BLaER1 treated with 17β-estradiol and CSF1 and Interleukin-3, amounts not matched to agents 10 nM and 100 nM (cell line): Measurements from ENCODE around the gene SLC10A2.
"Not testable (repeated sequence)": the region's sequence is repeated elsewhere in the genome, so short reads cannot be mapped to it uniquely, and the experiment has no call there.

ENCODE experiments used
- H3K27ac ChIP-seq, 11 experiments: shearing (Covaris generic); formaldehyde crosslinking; 2 replicates each; pipeline ENCODE4 v1.8.1; 2022
- H3K27me3 ChIP-seq, 11 experiments: shearing (Covaris generic); formaldehyde crosslinking; 2 replicates each; pipeline ENCODE4 v1.8.1; 2022
- H3K36me3 ChIP-seq, 11 experiments: shearing (Covaris generic); formaldehyde crosslinking; 2 replicates each; pipeline ENCODE4 v1.8.1; 2022
- H3K4me1 ChIP-seq, 10 experiments: shearing (Covaris generic); formaldehyde crosslinking; 2 replicates each; pipeline ENCODE4 v1.8.1; 2022
- H3K4me2 ChIP-seq, 11 experiments: shearing (Covaris generic); formaldehyde crosslinking; 2 replicates each; pipeline ENCODE4 v1.8.1; 2022
- H3K4me3 ChIP-seq, 10 experiments: shearing (Covaris generic); formaldehyde crosslinking; 2 replicates each; pipeline ENCODE4 v1.8.1; 2022
- H3K9ac ChIP-seq, 11 experiments: shearing (Covaris generic); formaldehyde crosslinking; 2 replicates each; pipeline ENCODE4 v1.8.1; 2022
- H3K9me3 ChIP-seq, 11 experiments: shearing (Covaris generic); formaldehyde crosslinking; replicated peaks in 1 of 11; 2 replicates each; pipeline ENCODE4 v1.8.1; 2022
- H4K20me1 ChIP-seq, 11 experiments: shearing (Covaris generic); formaldehyde crosslinking; 2 replicates each; pipeline ENCODE4 v1.8.1; 2022
- Cebpa-rat ChIP-seq, 11 experiments: shearing (Covaris generic); IDR thresholded peaks; 2 replicates each; pipeline ENCODE4 v1.8.1; 2022

SLC10A2 gene

GRCh38 chr13:103098535-103098934 lies 32.3 kb upstream of the SLC10A2 start:
- H3K36me3 ChIP-seq, result no peaks in the 10 kb centered on the region
- H3K9ac ChIP-seq, result no peak overlapping the region
- no peak for TF ChIP-seq Cebpa-rat (IDR thresholded peaks at IDR 0.05)
- H3K27me3 ChIP-seq, result no peaks in the 10 kb centered on the region
- no peak overlapping the region for H3K4me3 ChIP-seq
- H3K27ac ChIP-seq, result no peak overlapping the region
- no peak overlapping the region for H3K4me2 ChIP-seq
- H3K9me3 ChIP-seq, result peaks cover 8 to 14% (median 10%) of the 10 kb centered on the region in 11 experiments
- no peaks in the 10 kb centered on the region for H4K20me1 ChIP-seq
- H3K4me1 ChIP-seq, result peaks cover 0 to 14% (median 4%) of the 10 kb centered on the region in 10 experiments; a peak in 7 of 20 replicates

GRCh38 chr13:103097366-103097928 lies 31.2 kb upstream of the SLC10A2 start:
- Histone ChIP-seq H3K27me3 (no peaks in the 10 kb centered on the region), H3K9ac (no peak overlapping the region), H3K4me3 (no peak overlapping the region), H3K4me1 (peaks cover 0 to 12% (median 4%) of the 10 kb centered on the region in 10 experiments; a peak in 7 of 20 replicates), H3K9me3 (peaks cover 18 to 25% (median 21%) of the 10 kb centered on the region in 11 experiments), H3K4me2 (no peak overlapping the region), H3K36me3 (0 out of 22 replicates have a peak, but pooled peaks cover 0 to 5% (median 0%) of the 10 kb centered on the region in 11 experiments), H3K27ac (no peak overlapping the region), H4K20me1 (no peaks in the 10 kb centered on the region)
- TF ChIP-seq Cebpa-rat (IDR thresholded peaks at IDR 0.05), result no peak

- not testable (repeated sequence) for H3K27me3 ChIP-seq, H3K36me3 ChIP-seq, H3K27ac ChIP-seq, H3K4me1 ChIP-seq, H3K4me2 ChIP-seq, H4K20me1 ChIP-seq, H3K9ac ChIP-seq, H3K4me3 ChIP-seq
- peaks cover 34 to 46% (median 38%) of the 10 kb centered on the region in 11 experiments for H3K9me3 ChIP-seq
Measured at GRCh38 chr13:103093649-103094048, 27.4 kb upstream of the SLC10A2 start.

- Histone ChIP-seq H4K20me1 (no peaks in the 10 kb centered on the region), H3K36me3 (0 out of 22 replicates have a peak, but pooled peaks cover 0 to under 1% (median 0%) of the 10 kb centered on the region in 11 experiments), H3K9me3 (peaks cover 11 to 21% (median 14%) of the 10 kb centered on the region in 11 experiments), H3K4me2 (no peak overlapping the region), H3K9ac (no peak overlapping the region), H3K4me1 (0 out of 20 replicates have a peak, but pooled peaks cover 0 to 4% (median 0%) of the 10 kb centered on the region in 10 experiments), H3K27me3 (no peaks in the 10 kb centered on the region), H3K4me3 (no peak overlapping the region), H3K27ac (no peak overlapping the region)
- no peak for TF ChIP-seq Cebpa-rat (IDR thresholded peaks at IDR 0.05)
Measured at GRCh38 chr13:103087275-103087674, 21.1 kb upstream of the SLC10A2 start.

- Histone ChIP-seq H3K9ac (no peak overlapping the region), H3K27me3 (no peaks in the 10 kb centered on the region), H3K36me3 (no peaks in the 10 kb centered on the region), H3K4me1 (0 out of 20 replicates have a peak, but pooled peaks cover 0 to 4% (median 0%) of the 10 kb centered on the region in 10 experiments), H3K9me3 (peaks cover 0 to 14% (median 8%) of the 10 kb centered on the region in 11 experiments; a peak in 5 of 22 replicates), H3K4me3 (no peak overlapping the region), H3K27ac (no peak overlapping the region), H4K20me1 (no peaks in the 10 kb centered on the region), H3K4me2 (no peak overlapping the region)
- TF ChIP-seq Cebpa-rat (IDR thresholded peaks at IDR 0.05), result no peak
Measured at GRCh38 chr13:103081435-103081834, 15.2 kb upstream of the SLC10A2 start.

- Histone ChIP-seq H3K27ac (no peak overlapping the region), H3K4me1 (0 out of 20 replicates have a peak, but pooled peaks cover 0 to 4% (median 0%) of the 10 kb centered on the region in 10 experiments), H3K27me3 (no peaks in the 10 kb centered on the region), H3K36me3 (no peaks in the 10 kb centered on the region), H3K4me3 (no peak overlapping the region), H4K20me1 (no peaks in the 10 kb centered on the region), H3K9me3 (peaks cover 0 to 16% (median 10%) of the 10 kb centered on the region in 11 experiments; a peak in 6 of 22 replicates), H3K9ac (no peak overlapping the region), H3K4me2 (no peak overlapping the region)
- TF ChIP-seq Cebpa-rat (IDR thresholded peaks at IDR 0.05), result no peak
Measured at GRCh38 chr13:103078158-103078557, 11.9 kb upstream of the SLC10A2 start.

GRCh38 chr13:103068836-103069235 lies 2.6 kb upstream of the SLC10A2 start:
- H3K4me3 ChIP-seq, result no peak overlapping the region
- no peaks in the 10 kb centered on the region for H4K20me1 ChIP-seq
- H3K27ac ChIP-seq, result no peak overlapping the region
- TF ChIP-seq Cebpa-rat (IDR thresholded peaks at IDR 0.05), result no peak
- no peak overlapping the region for H3K9ac ChIP-seq
- no peaks in the 10 kb centered on the region for H3K27me3 ChIP-seq
- peaks cover 0 to 6% (median 0%) of the 10 kb centered on the region in 11 experiments; a peak in 1 of 22 replicates for H3K9me3 ChIP-seq
- no peaks in the 10 kb centered on the region for H3K4me1 ChIP-seq
- no peak overlapping the region for H3K4me2 ChIP-seq
- H3K36me3 ChIP-seq, result no peaks in the 10 kb centered on the region

- Histone ChIP-seq H3K4me3 (no peak overlapping the region), H3K4me2 (no peak overlapping the region; a peak in 1 of 22 replicates), H3K9ac (no peak overlapping the region), H4K20me1 (no peaks in the 10 kb centered on the region), H3K27me3 (no peaks in the 10 kb centered on the region), H3K36me3 (no peaks in the 10 kb centered on the region), H3K4me1 (no peaks in the 10 kb centered on the region), H3K27ac (no peak overlapping the region), H3K9me3 (0 out of 22 replicates have a peak, but pooled peaks cover 0 to 6% (median 0%) of the 10 kb centered on the region in 11 experiments)
- no peak for TF ChIP-seq Cebpa-rat (IDR thresholded peaks at IDR 0.05)
Measured at GRCh38 chr13:103067751-103068555, 1.7 kb upstream of the SLC10A2 start.

- Histone ChIP-seq H3K4me1 (no peaks in the 10 kb centered on the region), H3K4me3 (no peak overlapping the region), H4K20me1 (no peaks in the 10 kb centered on the region), H3K27ac (no peak overlapping the region), H3K4me2 (no peak overlapping the region), H3K36me3 (no peaks in the 10 kb centered on the region), H3K9ac (no peak overlapping the region), H3K9me3 (0 out of 22 replicates have a peak, but pooled peaks cover 0 to 3% (median 0%) of the 10 kb centered on the region in 11 experiments), H3K27me3 (no peaks in the 10 kb centered on the region)
- TF ChIP-seq Cebpa-rat (IDR thresholded peaks at IDR 0.05), result no peak
Measured at GRCh38 chr13:103066781-103067345, 646 bp upstream of the SLC10A2 start.
